IMR-90 (cell line): Measurements from ENCODE around the gene ESR1. TPM values are rescaled to one million over a fixed set of nuclear protein-coding genes. Genes with fewer than 3 reads are reported as not detected.

ENCODE experiments used
- ATAC-seq: fragments of 200-7000 bp; cut with Tn5 transposase; 2 replicates; pipeline ENCODE4 v1.9.1; 2020; ENCODE audit warnings: low read depth, mild to moderate bottlenecking, moderate library complexity
- BruUV-seq: library from RNA; stranded (reverse); fragments of 400-500 nt; replicated peaks from 2 replicates; lab custom pipeline; 2021; lab: Mats Ljungman, UMichigan
- CTCF ChIA-PET: fragments of 300-600 bp; formaldehyde crosslinking; extraction: SDS; loops from one replicate; lab custom pipeline; 2021; ENCODE audit warnings: antibody characterized with exemption; lab: Yijun Ruan, JAX
- POLR2A ChIA-PET: fragments of 300-600 bp; sonication (Branson Sonifier 250); formaldehyde crosslinking; loops from one replicate; lab custom pipeline; 2022; ENCODE audit warnings: antibody characterized with exemption; ENCODE audit not compliant: unreplicated experiment; lab: Charles Lee
- DNase-seq: peaks from one replicate; pipeline ENCODE4 v3.0.0; 2013
- H2AFZ ChIP-seq: replicated peaks from 2 replicates; pipeline ENCODE3; 2013; ENCODE audit warnings: low read length, mild to moderate bottlenecking; ENCODE audit not compliant: poor library complexity
- H2AK5ac ChIP-seq: 2 replicates; pipeline ENCODE4 v1.6.1; 2013; ENCODE audit warnings: low read depth, low read length, inconsistent platforms
- H2AK9ac ChIP-seq: replicated peaks from 2 replicates; pipeline ENCODE3; 2013; ENCODE audit warnings: mild to moderate bottlenecking, low read depth, low read length, moderate library complexity; ENCODE audit not compliant: poor library complexity
- H2BK120ac ChIP-seq: 2 replicates; pipeline ENCODE4 v1.6.1; 2013; ENCODE audit warnings: low read depth, low read length, inconsistent platforms
- H2BK15ac ChIP-seq: 3 replicates; pipeline ENCODE4 v1.6.1; 2013; ENCODE audit warnings: low read depth, low read length, inconsistent platforms
- H2BK20ac ChIP-seq: 2 replicates; pipeline ENCODE4 v1.6.1; 2013; ENCODE audit warnings: low read depth, mild to moderate bottlenecking, inconsistent platforms, low read length, moderate library complexity
- H2BK5ac ChIP-seq: 2 replicates; pipeline ENCODE4 v1.6.1; 2013; ENCODE audit warnings: mild to moderate bottlenecking, low read depth, low read length, inconsistent platforms; ENCODE audit not compliant: poor library complexity, severe bottlenecking
- H3K14ac ChIP-seq: replicated peaks from 2 replicates; pipeline ENCODE4 v1.6.1; 2013; ENCODE audit warnings: low read depth, low read length, inconsistent platforms
- H3K18ac ChIP-seq: 2 replicates; pipeline ENCODE4 v1.6.1; 2013; ENCODE audit warnings: low read depth, low read length, control low read depth
- H3K23ac ChIP-seq: 2 replicates; pipeline ENCODE4 v1.6.1; 2013; ENCODE audit warnings: low read depth, low read length, inconsistent platforms
- H3K27ac ChIP-seq: 2 replicates; pipeline ENCODE4 v1.5.1; 2013; ENCODE audit warnings: mild to moderate bottlenecking, control low read depth, low read length; ENCODE audit not compliant: insufficient read depth
- H3K27me3 ChIP-seq: 2 replicates; pipeline ENCODE4 v1.6.1; 2013; ENCODE audit warnings: low read length; ENCODE audit not compliant: control insufficient read depth, insufficient read depth
- H3K36me3 ChIP-seq: 2 replicates; pipeline ENCODE4 v1.6.1; 2013; ENCODE audit warnings: low read length, mixed read lengths; ENCODE audit not compliant: control insufficient read depth, insufficient read depth
- H3K4ac ChIP-seq: 2 replicates; pipeline ENCODE4 v1.6.1; 2013; ENCODE audit warnings: low read depth, low read length, inconsistent platforms
- H3K4me1 ChIP-seq: 2 replicates; pipeline ENCODE4 v1.6.1; 2013; ENCODE audit warnings: low read length, mixed read lengths; ENCODE audit not compliant: control insufficient read depth, insufficient read depth
- H3K4me2 ChIP-seq: 2 replicates; pipeline ENCODE4 v1.6.1; 2013; ENCODE audit warnings: low read depth, mild to moderate bottlenecking, control low read depth, low read length, moderate library complexity
- H3K4me3 ChIP-seq: 2 replicates; pipeline ENCODE4 v1.5.1; 2013; ENCODE audit warnings: low read depth, mild to moderate bottlenecking, control low read depth, low read length, moderate library complexity; ENCODE audit not compliant: insufficient read depth
- H3K56ac ChIP-seq: 2 replicates; pipeline ENCODE4 v1.6.1; 2013; ENCODE audit warnings: low read length, inconsistent platforms; ENCODE audit not compliant: insufficient read depth; ENCODE audit errors: extremely low read depth
- H3K79me1 ChIP-seq, 2 experiments: 2 replicates each; pipeline ENCODE4 v1.6.1; 2013; ENCODE audit warnings: low read length in 2 of 2, inconsistent platforms in 1 of 2, low read depth in 1 of 2
- H3K9ac ChIP-seq: 2 replicates; pipeline ENCODE4 v1.6.1; 2013; ENCODE audit warnings: low read depth, low read length, control low read depth
- H3K9me1 ChIP-seq: 2 replicates; pipeline ENCODE4 v1.6.1; 2013; ENCODE audit warnings: low read length, inconsistent platforms; ENCODE audit not compliant: insufficient read depth
- H3K9me3 ChIP-seq: 2 replicates; pipeline ENCODE4 v1.6.1; 2013; ENCODE audit warnings: low read length; ENCODE audit not compliant: control insufficient read depth, insufficient read depth
- H4K20me1 ChIP-seq: 2 replicates; pipeline ENCODE4 v1.6.1; 2013; ENCODE audit warnings: low read length, inconsistent platforms; ENCODE audit not compliant: insufficient read depth
- H4K5ac ChIP-seq: 2 replicates; pipeline ENCODE4 v1.6.1; 2013; ENCODE audit warnings: mild to moderate bottlenecking, low read depth, low read length, control low read depth
- H4K8ac ChIP-seq, 2 experiments: 2 replicates each; pipeline ENCODE4 v1.6.1; 2013; ENCODE audit warnings: low read depth in 2 of 2, low read length in 2 of 2, control low read depth in 1 of 2, inconsistent platforms in 1 of 2
- H4K91ac ChIP-seq: 2 replicates; pipeline ENCODE4 v1.6.1; 2013; ENCODE audit warnings: low read depth, low read length, inconsistent platforms; ENCODE audit not compliant: insufficient read depth
- CEBPB ChIP-seq: IDR thresholded peaks from 2 replicates; pipeline ENCODE4 v1.6.1; 2012; ENCODE audit warnings: low read depth, low read length, improper control_type of control experiment
- CHD1 ChIP-seq: IDR thresholded peaks from 2 replicates; pipeline ENCODE4 v1.6.1; 2012; ENCODE audit warnings: low read depth, low read length, improper control_type of control experiment
- MAZ ChIP-seq: IDR thresholded peaks from 2 replicates; pipeline ENCODE4 v1.6.1; 2012; ENCODE audit warnings: low read depth, mild to moderate bottlenecking, low read length, improper control_type of control experiment, moderate library complexity, borderline replicate concordance
- MXI1 ChIP-seq: IDR thresholded peaks from 2 replicates; pipeline ENCODE4 v1.6.1; 2012; ENCODE audit warnings: low read depth, mild to moderate bottlenecking, low read length, moderate library complexity, borderline replicate concordance
- NFE2L2 ChIP-seq: fragments of 150-350 bp; IDR thresholded peaks from 2 replicates; pipeline ENCODE4 v1.6.1; 2016; ENCODE audit warnings: low read depth, mild to moderate bottlenecking, low read length
- POLR2A ChIP-seq: IDR thresholded peaks from 2 replicates; pipeline ENCODE4 v1.6.1; 2012; ENCODE audit warnings: mild to moderate bottlenecking, low read depth, low read length
- RAD21 ChIP-seq: IDR thresholded peaks from 2 replicates; pipeline ENCODE4 v1.6.1; 2012; ENCODE audit warnings: low read length, improper control_type of control experiment
- RCOR1 ChIP-seq: IDR thresholded peaks from 2 replicates; pipeline ENCODE4 v1.6.1; 2012; ENCODE audit warnings: mild to moderate bottlenecking, low read length, improper control_type of control experiment; ENCODE audit not compliant: insufficient replicate concordance
- RFX5 ChIP-seq: IDR thresholded peaks from 2 replicates; pipeline ENCODE4 v1.8.0; 2012; ENCODE audit warnings: low read depth, mild to moderate bottlenecking, low read length, moderate library complexity
- SMC3 ChIP-seq: fragments of 150-350 bp; IDR thresholded peaks from 2 replicates; pipeline ENCODE4 v1.6.1; 2016; ENCODE audit warnings: low read depth, mild to moderate bottlenecking, antibody characterized with exemption, low read length, moderate library complexity
- USF2 ChIP-seq: fragments of 150-350 bp; IDR thresholded peaks from 2 replicates; pipeline ENCODE4 v1.6.1; 2017; ENCODE audit warnings: mild to moderate bottlenecking, antibody characterized with exemption, low read length, low read depth
- WGBS, 2 experiments: methylation state at CpG; one replicate each; pipeline versions ENCODE4 v1.1.5 to v1.1.7; 2013; ENCODE audit warnings: missing lambda C conversion rate in 2 of 2; ENCODE audit not compliant: insufficient read length in 1 of 2; ENCODE audit errors: extremely low coverage in 2 of 2; 5-methylcytosine and 5-hydroxymethylcytosine counted together
- dilution Hi-C: fragments of 300-500 bp; cut with HindIII; formaldehyde crosslinking; loops from one replicate; pipeline ENCODE4 v1.14.3; 2018; ENCODE audit warnings: low sequenced_read_pairs; ENCODE audit not compliant: unreplicated experiment
- in situ Hi-C: fragments of 300-500 bp; cut with MboI; formaldehyde crosslinking; loops from 3 replicates; pipeline ENCODE4 v1.14.3; 2019; ENCODE audit warnings: low sequenced_read_pairs, inconsistent platforms, mixed read lengths
- intact Hi-C: fragments of 100-400 bp; cut with micrococcal nuclease; formaldehyde crosslinking; loops from 2 replicates; pipeline ENCODE4 v1.10.0; 2022
- polyA plus RNA-seq, 3 experiments: library from polyadenylated mRNA; depleted of rRNA; stranded (reverse); fragments of >200 nt; gene quantifications; 2 replicates each; pipeline ENCODE4 v1.2.3, GENCODE V29; 2012; ENCODE audit warnings: low replicate concordance in 1 of 3
- total RNA-seq: library from RNA; depleted of rRNA; stranded (reverse); fragments of >200 nt; gene quantifications from 2 replicates; pipeline ENCODE4 v1.2.3, GENCODE V29; 2012

ESR1 gene
- total and polyA plus RNA-seq, 2 of the 4 experiments (the other 2 are of a cell fraction), result not detected

- no peaks in the 10 kb centered on the region for H4K20me1 ChIP-seq
- DNase-seq (no peak), ATAC-seq (no peak)
- H4K91ac ChIP-seq, result no peak overlapping the region
- dilution Hi-C loops, result no loop called here
- no peak overlapping the region for H2AK5ac ChIP-seq
- peaks cover 6% of the 10 kb centered on the region; the same call in 1 of the 2 replicates for H3K9me1 ChIP-seq
- peaks cover 21% of the 10 kb centered on the region for H3K36me3 ChIP-seq
- intact Hi-C loops, result loop anchor here (2.0 to 10.0 kb wide), 3 partner anchors 141 to 683 kb away; no protein-coding TSS in a partner anchor
- H3K4ac ChIP-seq, result no peak overlapping the region
- H2BK5ac ChIP-seq, result no peak overlapping the region
- no TSS peak for BruUV-seq
- peaks cover 8% of the 10 kb centered on the region for H3K4me1 ChIP-seq
- in situ Hi-C loops, result loop anchor here (25.0 kb wide), 1 partner anchor 690 kb away; no protein-coding TSS in a partner anchor
- no peak overlapping the region for H3K18ac ChIP-seq
- H2AFZ ChIP-seq, result no peak overlapping the region
- H2AK9ac ChIP-seq, result no peak overlapping the region
- no peak overlapping the region for H2BK120ac ChIP-seq
- no peak overlapping the region for H3K23ac ChIP-seq
- no CpG with 5 or more reads among the region's 8 CpGs for WGBS, 2 experiments
- no peaks in the 10 kb centered on the region for H3K9me3 ChIP-seq
- H4K8ac ChIP-seq, result no peak overlapping the region
- CTCF ChIA-PET, result interaction anchor here (0.5 kb wide), 1 partner anchor 31 kb away, joined by 3 read pairs; no protein-coding TSS in a partner anchor
- no peak overlapping the region for H3K4me3 ChIP-seq
- H3K9ac ChIP-seq, result no peak overlapping the region
- H3K79me1 ChIP-seq, result peaks cover 0 to 6% of the 10 kb centered on the region in 2 experiments; a peak in 1 of 4 replicates
- H3K4me2 ChIP-seq, result no peak overlapping the region
- POLR2A ChIA-PET, result no interaction called here
- H2BK15ac ChIP-seq, result no peak overlapping the region
- no peak overlapping the region for H3K14ac ChIP-seq
- no peak overlapping the region for H3K56ac ChIP-seq
- H3K27me3 ChIP-seq, result no peaks in the 10 kb centered on the region
- H3K27ac ChIP-seq, result no peak overlapping the region
- TF ChIP-seq MAZ (no peak), NFE2L2 (no peak), RFX5 (no peak), POLR2A (no peak), SMC3 (no peak), CHD1 (no peak), RCOR1 (no peak), MXI1 (no peak), RAD21 (no peak), CEBPB (no peak), USF2 (no peak)
- no peak overlapping the region for H2BK20ac ChIP-seq
- no peak overlapping the region for H4K5ac ChIP-seq
Observed at GRCh38 chr6:152127432-152128165, 320.1 kb downstream of the ESR1 start.
